Osteocyte (in vitro differentiated cells): ENCODE measurements around the gene PARD6A. TPM values are rescaled to one million over a fixed set of nuclear protein-coding genes. Genes with fewer than 3 reads are reported as not detected.

Experiments used
- DNase-seq: peaks from one replicate; pipeline ENCODE4 v3.0.0; 2021; ENCODE audit warnings: mixed read lengths; ENCODE audit not compliant: unreplicated experiment; ENCODE audit errors: extremely low spot score
- H3K27ac Mint-ChIP-seq: one replicate; pipeline ENCODE4 v1.8.0; 2021; ENCODE audit warnings: mild to moderate bottlenecking, mixed read lengths; ENCODE audit not compliant: unreplicated experiment
- H3K27me3 Mint-ChIP-seq: one replicate; pipeline ENCODE4 v1.8.0; 2021; ENCODE audit warnings: mixed read lengths; ENCODE audit not compliant: unreplicated experiment
- H3K36me3 Mint-ChIP-seq: one replicate; pipeline ENCODE4 v1.8.0; 2021; ENCODE audit warnings: mixed read lengths; ENCODE audit not compliant: unreplicated experiment
- H3K4me1 Mint-ChIP-seq: one replicate; pipeline ENCODE4 v1.8.0; 2021; ENCODE audit warnings: mixed read lengths; ENCODE audit not compliant: unreplicated experiment
- H3K4me3 Mint-ChIP-seq: one replicate; pipeline ENCODE4 v1.8.0; 2021; ENCODE audit warnings: mild to moderate bottlenecking, moderate library complexity, mixed read lengths; ENCODE audit not compliant: unreplicated experiment
- H3K9me3 Mint-ChIP-seq: one replicate; pipeline ENCODE4 v1.8.0; 2021; ENCODE audit warnings: mixed read lengths; ENCODE audit not compliant: unreplicated experiment
- CTCF ChIP-seq: fragments of 200-600 bp; sonication (generic); IDR thresholded peaks from 2 replicates; pipeline ENCODE4 v1.5.0; 2021; ENCODE audit warnings: antibody characterized with exemption, mild to moderate bottlenecking, moderate library complexity
- total RNA-seq: library from RNA; stranded (reverse); gene quantifications from 2 replicates; pipeline ENCODE4 v1.2.1, GENCODE V29; 2021

Gene PARD6A
- total RNA-seq, 1 donor from 2014 or later, result 4.6 TPM

- no peaks in the 10 kb centered on the region for H3K27me3 Mint-ChIP-seq
- H3K4me3 Mint-ChIP-seq, result no peak overlapping the region
- no peak for DNase-seq
- H3K27ac Mint-ChIP-seq, result no peak overlapping the region
- H3K4me1 Mint-ChIP-seq, result no peaks in the 10 kb centered on the region
- H3K36me3 Mint-ChIP-seq, result peaks cover 19% of the 10 kb centered on the region
- no peaks in the 10 kb centered on the region for H3K9me3 Mint-ChIP-seq
- no peak for TF ChIP-seq CTCF
Observed at GRCh38 chr16:67637625-67638024, 23.1 kb upstream of the PARD6A start.

- Mint-ChIP-seq H3K27ac (no peak overlapping the region), H3K4me3 (no peak overlapping the region), H3K27me3 (no peaks in the 10 kb centered on the region), H3K36me3 (peaks cover 12% of the 10 kb centered on the region), H3K4me1 (no peaks in the 10 kb centered on the region), H3K9me3 (no peaks in the 10 kb centered on the region)
- no peak for TF ChIP-seq CTCF
- DNase-seq, result no peak
Observed at GRCh38 chr16:67641779-67642708, 18.7 kb upstream of the PARD6A start.

GRCh38 chr16:67644038-67644437 is 16.7 kb upstream of the PARD6A start:
- H3K4me1 Mint-ChIP-seq, result no peaks in the 10 kb centered on the region
- no peak for DNase-seq
- H3K4me3 Mint-ChIP-seq, result no peak overlapping the region
- no peaks in the 10 kb centered on the region for H3K9me3 Mint-ChIP-seq
- no peak overlapping the region for H3K27ac Mint-ChIP-seq
- TF ChIP-seq CTCF, result no peak
- H3K36me3 Mint-ChIP-seq, result peaks cover 7% of the 10 kb centered on the region
- no peaks in the 10 kb centered on the region for H3K27me3 Mint-ChIP-seq

GRCh38 chr16:67645397-67646121 is 15.2 kb upstream of the PARD6A start:
- H3K4me3 Mint-ChIP-seq, result no peak overlapping the region
- peaks cover 8% of the 10 kb centered on the region for H3K27me3 Mint-ChIP-seq
- H3K27ac Mint-ChIP-seq, result no peak overlapping the region
- no peak for TF ChIP-seq CTCF
- DNase-seq, result no peak
- no peaks in the 10 kb centered on the region for H3K4me1 Mint-ChIP-seq
- H3K9me3 Mint-ChIP-seq, result no peaks in the 10 kb centered on the region
- no peaks in the 10 kb centered on the region for H3K36me3 Mint-ChIP-seq

GRCh38 chr16:67647111-67647651 is 13.6 kb upstream of the PARD6A start:
- no peaks in the 10 kb centered on the region for H3K9me3 Mint-ChIP-seq
- no peak overlapping the region for H3K4me3 Mint-ChIP-seq
- TF ChIP-seq CTCF, result no peak
- H3K4me1 Mint-ChIP-seq, result peaks cover 2% of the 10 kb centered on the region
- H3K27ac Mint-ChIP-seq, result no peak overlapping the region
- no peaks in the 10 kb centered on the region for H3K36me3 Mint-ChIP-seq
- peaks cover 16% of the 10 kb centered on the region for H3K27me3 Mint-ChIP-seq
- no peak for DNase-seq
